ENCODE measurements around the gene UVSSA.
"Not testable (repeated sequence)": the region's sequence is repeated elsewhere in the genome, so short reads cannot be mapped to it uniquely, and the experiment has no call there.

UVSSA gene

DNA sequence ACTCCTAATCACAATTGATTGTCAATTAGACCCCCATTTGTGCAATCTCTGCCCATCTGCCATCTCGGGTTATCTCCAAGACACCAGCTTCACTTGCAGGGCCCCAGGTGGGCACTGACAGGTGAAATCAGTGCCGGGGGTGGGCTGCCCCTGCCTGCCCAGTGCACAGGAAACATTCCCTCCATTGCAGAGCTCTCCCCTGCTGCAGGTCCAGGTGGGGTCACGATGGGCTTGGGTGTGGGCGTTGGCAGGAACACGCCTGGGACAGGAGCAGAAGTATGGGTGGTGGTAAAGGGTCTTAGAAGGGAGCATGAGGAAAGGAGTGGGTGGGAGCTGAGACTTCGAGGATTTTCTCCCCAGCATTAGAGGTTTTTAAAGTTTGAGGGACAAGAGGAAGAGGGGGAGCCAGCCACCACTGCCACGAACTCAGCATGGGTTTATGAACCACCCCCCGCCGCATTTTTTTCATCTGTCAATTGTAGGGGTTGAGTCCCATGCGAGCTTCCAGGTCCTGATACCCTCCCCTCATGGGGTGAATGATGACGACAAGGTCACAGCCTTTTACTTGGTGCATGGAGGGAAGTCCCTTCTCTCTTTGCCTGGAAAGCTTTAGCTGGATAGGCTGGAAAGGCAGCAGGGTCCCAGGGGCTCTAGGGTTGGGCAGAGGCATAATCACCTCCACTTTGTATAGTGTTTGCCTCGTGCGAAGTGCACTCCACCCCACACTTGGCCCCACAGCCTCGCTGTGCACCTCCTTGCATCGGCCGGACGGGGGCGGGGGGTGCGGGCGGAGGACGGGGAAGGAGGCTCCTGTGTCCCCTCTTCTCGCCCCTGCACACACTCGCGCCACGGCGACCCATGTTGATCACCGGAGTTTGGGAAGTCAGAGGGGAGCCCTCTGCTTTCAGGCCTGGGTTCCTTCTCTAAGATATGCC lies 62.8 kb downstream of the UVSSA start:
- no peak for DNase-seq

- peak; percentile 37 for DNase-seq
Observed at GRCh38 chr4:1410491-1411325, 63.7 kb downstream of the UVSSA start.

DNA sequence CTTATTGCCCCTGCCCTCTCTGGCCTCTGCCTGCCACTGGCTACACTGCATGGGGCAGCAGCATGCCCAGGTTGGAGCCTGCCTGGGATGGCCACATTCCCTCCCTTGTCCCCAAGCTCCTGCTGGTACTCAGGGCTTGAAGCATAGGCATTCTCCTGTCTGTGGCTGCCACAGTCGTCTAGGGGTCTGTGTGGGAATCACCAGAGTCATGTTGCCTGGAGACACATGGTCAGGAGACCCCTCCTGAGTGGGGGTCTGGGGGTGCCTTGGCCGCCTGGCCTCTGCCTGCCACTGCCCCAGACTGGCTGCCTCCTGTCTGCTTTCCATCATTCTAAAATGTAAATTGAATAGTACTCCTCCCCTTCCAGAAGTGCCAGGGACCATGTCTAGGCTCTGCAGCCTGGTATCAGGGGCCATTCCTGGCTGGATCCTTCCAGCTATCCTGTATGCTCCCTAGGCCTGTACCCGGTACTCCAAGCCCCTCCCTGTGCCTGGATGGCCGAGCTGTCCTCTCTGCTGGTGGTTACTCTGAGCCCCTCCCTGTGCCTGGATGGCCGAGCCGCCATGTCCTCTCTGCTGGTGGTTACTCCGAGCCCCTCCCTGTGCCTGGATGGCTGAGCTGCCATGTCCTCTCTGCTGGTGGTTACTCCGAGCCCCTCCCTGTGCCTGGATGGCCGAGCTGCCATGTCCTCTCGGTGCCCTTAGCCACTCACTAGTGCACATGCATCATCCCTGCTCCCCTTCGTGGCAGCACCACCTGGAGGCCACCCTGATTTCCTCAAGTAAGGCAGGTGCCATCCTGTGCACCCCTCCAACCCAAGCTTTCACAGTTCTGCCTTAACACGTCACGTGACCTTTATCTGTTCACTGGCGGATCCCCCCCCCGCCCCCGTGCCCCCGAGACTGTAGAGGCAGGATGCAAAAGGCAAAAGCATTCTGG lies 64.7 kb downstream of the UVSSA start:
- no peak for DNase-seq

DNA sequence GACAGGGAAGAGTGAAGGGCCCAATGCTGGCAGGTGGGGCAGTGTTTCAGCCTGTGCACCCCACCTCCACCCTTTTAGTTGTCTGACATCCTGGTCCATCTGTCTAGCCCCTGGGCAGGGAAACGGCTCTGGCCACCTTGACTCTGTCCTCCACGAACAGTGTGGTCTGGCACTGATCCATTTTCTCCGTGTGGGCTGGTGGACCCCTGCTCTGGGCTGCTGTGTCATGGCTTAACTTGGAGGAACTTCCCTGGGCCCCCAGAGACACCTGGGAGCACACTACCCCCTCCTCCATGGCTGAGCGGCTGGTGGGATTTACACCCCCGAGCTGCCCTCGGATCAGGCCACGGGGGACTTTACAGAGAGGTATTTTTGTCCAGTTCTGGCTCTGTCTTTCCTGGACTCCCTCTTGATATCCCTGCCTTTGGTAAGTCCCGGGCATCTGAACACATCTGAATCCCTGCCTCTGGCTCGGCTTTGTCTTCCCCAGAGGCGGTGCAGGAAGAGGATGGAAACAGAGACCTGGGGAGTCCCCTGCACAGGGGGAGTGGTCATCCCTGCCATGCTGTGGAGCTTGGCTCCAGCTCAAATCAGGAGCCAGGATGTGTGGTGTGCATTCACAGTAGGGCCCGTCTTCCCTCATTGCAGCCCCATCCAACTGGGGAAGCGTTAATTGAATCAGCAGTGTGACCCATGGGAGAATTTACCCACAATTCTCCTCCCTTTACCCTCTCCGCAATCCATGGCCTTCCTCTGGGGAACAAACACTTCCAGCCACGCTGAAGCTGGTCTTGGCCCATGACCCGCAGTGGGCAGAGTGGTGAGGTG lies 65.6 kb downstream of the UVSSA start:
- DNase-seq, result no peak

GRCh38 chr4:1413204-1413663 lies 66.2 kb downstream of the UVSSA start:
- no peak for DNase-seq

- no peak for DNase-seq
Observed at GRCh38 chr4:1413687-1414479, 66.9 kb downstream of the UVSSA start.

DNA sequence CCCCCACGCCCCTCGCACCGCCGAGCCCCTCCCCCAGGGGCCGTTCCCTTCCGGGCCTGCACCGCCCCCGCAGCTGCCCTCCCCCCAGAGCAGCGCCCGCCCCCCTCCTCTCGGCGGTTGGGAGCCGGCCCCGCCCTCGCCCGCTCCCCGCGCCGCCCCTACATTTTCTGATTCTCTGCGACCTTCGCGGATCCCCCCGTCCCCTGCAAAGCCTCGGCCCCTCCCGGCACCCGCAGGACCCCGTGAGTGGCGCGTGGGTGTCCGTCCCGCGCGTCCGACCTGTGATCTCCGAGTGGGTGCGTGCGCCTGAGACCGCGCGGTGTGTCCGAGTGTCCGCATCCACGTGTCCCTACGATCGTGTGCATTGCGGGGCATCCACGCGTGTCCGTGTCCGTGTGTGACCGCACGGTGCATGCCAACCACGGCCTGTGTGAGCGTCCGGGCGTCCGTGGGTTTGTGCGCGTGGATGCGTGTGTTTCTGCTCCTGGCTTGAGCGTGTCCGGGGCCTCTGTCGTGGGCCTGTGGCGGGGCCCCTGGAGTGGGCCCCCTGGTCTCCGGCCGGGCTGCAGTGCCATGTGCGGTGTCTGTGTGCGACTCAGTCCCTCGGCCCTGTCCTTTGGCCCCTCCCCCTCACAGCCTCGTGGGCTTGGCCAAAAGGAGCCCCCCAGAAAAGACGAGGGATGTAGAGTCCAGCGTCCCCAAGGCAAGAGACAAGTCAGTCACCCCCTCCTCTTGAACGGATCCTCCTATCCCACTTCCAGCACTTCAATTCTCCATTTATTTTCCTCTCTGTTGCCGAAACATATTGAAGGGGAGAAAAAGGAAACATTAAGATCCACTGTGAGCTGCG lies 68.0 kb downstream of the UVSSA start:
- no peak for DNase-seq

GRCh38 chr4:1415681-1415981 lies 68.6 kb downstream of the UVSSA start:
- DNase-seq, result no peak

GRCh38 chr4:1416051-1416947 lies 69.3 kb downstream of the UVSSA start:
- no peak for DNase-seq

DNA sequence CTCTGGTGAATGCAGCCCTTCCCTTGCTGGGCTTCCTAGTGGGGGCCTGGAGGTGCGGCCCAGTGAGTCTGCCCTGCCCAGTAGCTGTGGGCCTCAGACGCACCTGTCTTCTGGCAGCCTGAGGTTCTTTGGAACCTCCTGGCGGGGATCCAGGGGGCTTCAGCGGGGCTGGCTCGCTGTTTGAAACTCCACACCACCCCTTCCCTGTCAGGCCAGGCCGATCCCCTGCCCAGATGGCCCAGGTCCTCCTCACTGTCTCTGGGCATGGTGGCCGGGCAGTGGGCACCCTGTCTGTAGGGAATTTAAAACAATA lies 69.9 kb downstream of the UVSSA start:
- no peak for DNase-seq

DNA sequence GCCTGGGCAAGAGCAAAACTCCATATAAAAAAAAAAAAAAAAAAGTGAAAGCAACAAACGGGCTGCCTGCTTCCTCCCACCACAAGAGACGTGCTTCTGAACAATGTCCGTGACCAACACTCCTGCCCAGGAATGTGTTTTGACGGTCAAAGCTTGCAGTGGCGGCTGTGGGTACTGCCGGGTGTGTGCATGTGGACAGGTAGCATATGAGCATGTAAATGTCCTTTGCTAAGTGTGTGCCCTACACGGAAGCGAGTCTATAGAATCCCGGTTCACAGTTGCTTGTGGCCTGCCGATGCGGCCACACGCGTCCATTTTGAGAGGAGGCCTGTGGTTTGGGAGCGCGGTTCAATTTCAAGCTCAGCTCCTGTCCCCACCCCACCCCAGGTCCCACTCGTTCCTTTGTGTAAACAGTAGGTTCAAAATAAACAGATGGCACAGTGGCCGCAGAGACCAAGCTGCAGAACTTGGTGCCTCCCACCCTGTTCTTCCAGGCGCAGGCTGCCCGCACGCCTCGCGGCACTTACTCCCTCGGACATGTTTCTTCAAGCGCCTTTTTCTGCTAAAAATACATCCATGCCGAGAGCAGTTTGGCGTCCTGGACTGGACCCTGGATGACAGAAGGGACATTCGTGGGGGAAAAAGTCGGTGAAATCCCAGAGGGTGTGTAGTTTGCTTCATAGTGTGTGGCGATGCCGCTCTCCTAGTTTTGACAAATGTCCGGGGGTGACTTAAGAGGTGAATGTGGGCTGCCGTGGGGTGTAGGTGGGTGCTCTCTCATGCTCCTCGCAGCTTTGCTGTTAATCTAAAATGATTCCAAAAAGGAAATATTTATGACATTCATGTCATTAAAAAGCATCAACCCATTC lies 70.7 kb downstream of the UVSSA start:
- no peak for DNase-seq

DNA sequence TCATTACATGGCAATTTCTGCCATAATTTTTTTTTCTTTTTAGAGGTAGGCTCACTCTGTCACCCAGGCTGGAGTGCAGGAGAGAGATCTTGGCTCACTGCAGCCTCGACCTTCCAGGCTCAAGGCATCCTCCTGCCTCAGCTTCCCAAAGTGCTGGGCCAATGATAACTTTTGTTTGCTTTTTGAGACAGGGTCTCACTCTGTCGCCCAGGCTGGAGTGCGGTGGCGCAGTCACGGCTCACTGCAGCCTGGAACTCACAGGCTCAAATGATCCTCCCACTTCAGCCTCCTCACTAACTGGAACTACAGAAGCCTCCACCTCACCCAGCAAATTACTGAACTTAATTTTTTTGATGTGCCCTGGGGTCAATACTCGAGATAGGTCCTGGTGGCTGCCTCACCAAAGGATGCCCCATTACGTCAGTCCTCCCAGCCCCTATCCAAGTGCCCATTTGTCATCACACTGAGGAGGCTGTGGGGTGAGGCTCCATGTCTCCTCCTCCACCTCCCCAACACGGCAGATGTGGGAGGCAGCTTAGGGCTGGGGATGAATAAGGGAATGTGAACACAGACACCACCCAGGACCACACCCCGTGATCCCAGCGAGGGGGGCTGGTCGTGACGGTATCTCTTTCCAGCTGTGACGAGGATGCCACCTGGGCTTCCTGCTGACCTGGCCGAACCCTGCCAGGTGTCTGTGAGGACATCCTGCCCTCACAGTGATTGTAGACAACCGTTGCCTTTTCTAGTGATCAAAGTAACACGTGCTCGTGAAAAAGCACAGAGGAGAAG lies 71.7 kb downstream of the UVSSA start:
- DNase-seq, result no peak

DNA sequence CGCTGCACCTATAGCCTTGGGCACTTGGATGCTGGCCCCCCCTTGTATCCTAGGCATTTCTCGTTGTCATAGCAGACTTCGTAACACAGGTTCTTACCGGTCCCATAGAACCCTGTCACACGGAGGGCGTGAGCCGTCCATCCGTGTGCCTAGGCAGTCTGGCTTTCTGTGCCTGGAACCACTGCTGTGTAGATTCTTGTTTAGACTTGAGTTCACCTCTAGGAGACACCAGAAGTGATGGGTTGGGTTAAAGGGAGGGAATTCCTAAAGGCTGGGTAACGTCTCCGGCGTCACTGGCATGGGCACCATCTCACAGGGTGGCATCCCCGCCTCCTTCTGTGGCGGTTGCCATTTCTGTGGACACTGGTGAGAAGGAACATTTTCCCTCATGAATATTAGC lies 72.7 kb downstream of the UVSSA start:
- DNase-seq, result no peak

DNA sequence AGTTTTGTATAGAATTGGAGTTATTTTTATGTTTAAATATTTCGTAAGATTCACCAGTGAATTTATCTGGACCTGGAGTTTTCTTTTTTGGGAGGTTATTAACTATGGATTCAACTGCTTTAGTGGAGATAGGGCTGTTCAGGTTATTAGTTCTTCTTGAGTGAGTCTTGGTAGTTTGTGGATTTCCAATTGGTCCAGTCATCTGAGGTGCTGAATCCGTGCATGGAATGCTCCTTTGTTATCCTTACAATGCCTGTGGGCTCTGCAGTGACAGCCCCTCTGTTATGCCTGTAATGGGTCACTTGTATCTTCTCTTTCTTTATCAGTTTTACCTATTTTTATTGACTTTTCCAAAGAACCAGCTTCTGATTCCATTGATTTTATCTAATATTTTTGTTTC lies 74.6 kb downstream of the UVSSA start:
- DNase-seq, result no peak

DNA sequence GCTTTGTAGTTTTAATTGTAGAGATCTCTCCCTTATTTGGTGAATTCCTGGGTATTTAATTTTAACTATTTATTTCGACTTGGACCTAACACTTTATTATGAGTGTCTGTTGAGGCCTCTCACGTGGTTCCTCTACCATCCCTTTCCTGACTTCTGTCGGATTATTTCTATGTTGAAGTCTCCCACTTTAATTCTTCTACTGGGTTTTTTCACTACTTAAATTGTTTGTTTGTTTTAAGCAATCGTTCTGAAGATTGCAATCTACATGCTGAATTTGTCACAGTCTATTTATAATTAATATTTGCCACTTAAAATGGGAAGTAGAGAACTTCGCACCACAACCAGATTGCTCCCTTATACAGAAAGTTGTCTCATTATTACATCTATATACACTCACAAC lies 80.0 kb downstream of the UVSSA start:
- no peak for DNase-seq

DNA sequence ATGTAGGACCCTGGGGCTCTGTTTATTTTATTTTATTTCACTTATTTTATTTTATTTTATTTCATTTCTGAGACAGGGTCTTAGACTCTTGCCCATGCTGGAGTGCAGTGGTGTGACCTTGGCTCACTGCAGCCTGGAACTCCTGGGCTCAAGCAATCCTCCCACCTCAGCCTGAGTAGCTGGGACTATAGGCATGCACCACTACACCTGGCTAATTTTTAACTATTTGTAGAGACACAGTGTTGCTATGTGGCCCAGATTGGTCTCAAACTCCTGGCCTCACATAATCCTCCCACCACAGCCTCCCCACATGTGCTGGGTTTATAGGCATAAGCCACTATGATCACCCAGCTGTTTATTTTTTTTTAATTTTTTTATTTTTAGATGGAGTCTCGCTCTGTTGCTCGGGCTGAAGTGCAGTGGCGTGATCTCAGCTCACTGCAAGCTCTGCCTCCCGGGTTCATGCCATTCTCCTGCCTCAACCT lies 96.7 kb downstream of the UVSSA start:
- not testable (repeated sequence) for DNase-seq

Measured in effector CD8-positive, alpha-beta T cell (primary cell).